H9 (cell line): Measurements from ENCODE around the gene ATAD5. TPM values are rescaled to one million over a fixed set of nuclear protein-coding genes. Genes with fewer than 3 reads are reported as not detected.

Experiments used
- DNase-seq: peaks from one replicate; pipeline ENCODE4 v3.0.0-alpha.2; 2017
- H2AFZ ChIP-seq: one replicate; pipeline ENCODE4 v1.6.1; 2013; ENCODE audit warnings: mild to moderate bottlenecking, low read length, control low read depth, moderate library complexity
- H2AK5ac ChIP-seq: 2 replicates; pipeline ENCODE4 v1.6.1; 2013; ENCODE audit warnings: low read length, control low read depth, mixed read lengths; ENCODE audit not compliant: insufficient read length
- H2BK120ac ChIP-seq: one replicate; pipeline ENCODE4 v1.6.1; 2013; ENCODE audit warnings: low read depth, mild to moderate bottlenecking, low read length, control low read depth, inconsistent platforms; ENCODE audit not compliant: poor library complexity, severe bottlenecking
- H2BK12ac ChIP-seq: 2 replicates; pipeline ENCODE4 v1.6.1; 2013; ENCODE audit warnings: low read length, control low read depth, mixed read lengths, low read depth; ENCODE audit not compliant: insufficient read length
- H2BK15ac ChIP-seq: 2 replicates; pipeline ENCODE4 v1.6.1; 2013; ENCODE audit warnings: low read depth, low read length, control low read depth
- H2BK20ac ChIP-seq: one replicate; pipeline ENCODE4 v1.6.1; 2013; ENCODE audit warnings: low read depth, mild to moderate bottlenecking, low read length, control low read depth, inconsistent platforms; ENCODE audit not compliant: poor library complexity, severe bottlenecking
- H2BK5ac ChIP-seq: 2 replicates; pipeline ENCODE4 v1.6.1; 2013; ENCODE audit warnings: low read length, control low read depth, mixed read lengths; ENCODE audit not compliant: insufficient read length
- H3K14ac ChIP-seq: 2 replicates; pipeline ENCODE4 v1.6.1; 2013; ENCODE audit warnings: low read length, control low read depth; ENCODE audit not compliant: insufficient read depth
- H3K18ac ChIP-seq: 2 replicates; pipeline ENCODE4 v1.6.1; 2013; ENCODE audit warnings: low read depth, mild to moderate bottlenecking, mixed read lengths, low read length, control low read depth; ENCODE audit not compliant: insufficient read length
- H3K23ac ChIP-seq: 2 replicates; pipeline ENCODE4 v1.6.1; 2013; ENCODE audit warnings: low read length, control low read depth, mixed read lengths, low read depth; ENCODE audit not compliant: insufficient read length
- H3K23me2 ChIP-seq: 2 replicates; pipeline ENCODE4 v1.6.1; 2013; ENCODE audit warnings: low read depth, mild to moderate bottlenecking, mixed read lengths, low read length, control low read depth; ENCODE audit not compliant: insufficient read length, poor library complexity, severe bottlenecking
- H3K27ac ChIP-seq: 2 replicates; pipeline ENCODE4 v1.5.1; 2013; ENCODE audit warnings: low read length, control low read depth, mixed read lengths, low read depth; ENCODE audit not compliant: insufficient read length
- H3K27me3 ChIP-seq: 2 replicates; pipeline ENCODE4 v1.6.1; 2013; ENCODE audit warnings: low read length, control low read depth, inconsistent platforms; ENCODE audit not compliant: insufficient read depth
- H3K4ac ChIP-seq: 2 replicates; pipeline ENCODE4 v1.6.1; 2013; ENCODE audit warnings: low read depth, mild to moderate bottlenecking, control low read depth, inconsistent platforms, low read length, moderate library complexity
- H3K4me1 ChIP-seq: 2 replicates; pipeline ENCODE4 v1.6.1; 2013; ENCODE audit warnings: low read length, control low read depth, inconsistent platforms; ENCODE audit not compliant: insufficient read depth
- H3K4me2 ChIP-seq: 2 replicates; pipeline ENCODE4 v1.6.1; 2013; ENCODE audit warnings: low read length, control low read depth, mixed read lengths; ENCODE audit not compliant: insufficient read length, insufficient read depth
- H3K56ac ChIP-seq: 2 replicates; pipeline ENCODE4 v1.6.1; 2013; ENCODE audit warnings: low read depth, mild to moderate bottlenecking, mixed read lengths, low read length, control low read depth; ENCODE audit not compliant: insufficient read length
- H3K79me1 ChIP-seq: 2 replicates; pipeline ENCODE4 v1.6.1; 2013; ENCODE audit warnings: low read depth, mild to moderate bottlenecking, moderate library complexity, low read length, control low read depth, inconsistent platforms; ENCODE audit not compliant: insufficient read depth, poor library complexity, severe bottlenecking
- H3K79me2 ChIP-seq: 2 replicates; pipeline ENCODE4 v1.6.1; 2013; ENCODE audit warnings: low read length, control low read depth, inconsistent platforms; ENCODE audit not compliant: insufficient read depth
- H3K9ac ChIP-seq: 2 replicates; pipeline ENCODE4 v1.6.1; 2013; ENCODE audit warnings: low read length, control low read depth, mixed read lengths; ENCODE audit not compliant: insufficient read length; ENCODE audit errors: extremely low read depth
- H3K9me3 ChIP-seq: one replicate; pipeline ENCODE4 v1.6.1; 2013; ENCODE audit warnings: low read depth, low read length, inconsistent platforms; ENCODE audit not compliant: control insufficient read depth
- H3T11ph ChIP-seq: one replicate; pipeline ENCODE4 v1.6.1; 2013; ENCODE audit warnings: mild to moderate bottlenecking, low read length, control low read depth, inconsistent platforms
- H4K20me1 ChIP-seq: one replicate; pipeline ENCODE4 v1.6.1; 2013; ENCODE audit not compliant: control insufficient read depth, insufficient read length, insufficient read depth
- H4K5ac ChIP-seq: 2 replicates; pipeline ENCODE4 v1.6.1; 2013; ENCODE audit warnings: low read depth, mild to moderate bottlenecking, mixed read lengths, low read length, control low read depth; ENCODE audit not compliant: insufficient read length
- H4K8ac ChIP-seq: replicated peaks from 2 replicates; pipeline ENCODE4 v1.6.1; 2013; ENCODE audit warnings: low read length, control low read depth, mixed read lengths, low read depth; ENCODE audit not compliant: insufficient read length
- H4K91ac ChIP-seq: 2 replicates; pipeline ENCODE4 v1.6.1; 2013; ENCODE audit warnings: low read depth, mild to moderate bottlenecking, moderate library complexity, mixed read lengths, low read length, control low read depth; ENCODE audit not compliant: insufficient read length
- H3K27ac Mint-ChIP-seq, 3 experiments: 2 replicates in 2 of 3; 3 replicates in 1 of 3; pipeline ENCODE4 v1.8.0; 2020 to 2021; ENCODE audit warnings: mixed read lengths in 3 of 3, mild to moderate bottlenecking in 1 of 3, moderate library complexity in 1 of 3
- H3K27me3 Mint-ChIP-seq: 2 replicates; pipeline ENCODE4 v1.8.0; 2021; ENCODE audit warnings: low read depth, mild to moderate bottlenecking, moderate library complexity, mixed read lengths
- H3K36me3 Mint-ChIP-seq, 3 experiments: 2 replicates in 2 of 3; 3 replicates in 1 of 3; pipeline ENCODE4 v1.8.0; 2020 to 2021; ENCODE audit warnings: low read depth in 3 of 3, mixed read lengths in 3 of 3; ENCODE audit not compliant: insufficient read depth in 1 of 3
- H3K4me1 Mint-ChIP-seq, 2 experiments: 2 replicates each; pipeline ENCODE4 v1.8.0; 2020; ENCODE audit warnings: mixed read lengths in 2 of 2
- H3K4me3 Mint-ChIP-seq, 2 experiments: 2 replicates in 1 of 2; 3 replicates in 1 of 2; pipeline ENCODE4 v1.8.0; 2020 to 2021; ENCODE audit warnings: mild to moderate bottlenecking in 2 of 2, mixed read lengths in 2 of 2, moderate library complexity in 1 of 2
- H3K9me3 Mint-ChIP-seq, 2 experiments: 2 replicates in 1 of 2; 3 replicates in 1 of 2; pipeline ENCODE4 v1.8.0; 2020; ENCODE audit warnings: mild to moderate bottlenecking in 2 of 2, mixed read lengths in 2 of 2, moderate library complexity in 1 of 2
- CTCF ChIP-seq: fragments of 200-600 bp; sonication (generic); conservative IDR thresholded peaks from 3 replicates; pipeline ENCODE4 v1.8.0; 2021; ENCODE audit warnings: antibody characterized with exemption, mild to moderate bottlenecking
- WGBS: extraction: QIAGEN DNeasy Blood & Tissue Kit; methylation state at CpG from one replicate; pipeline ENCODE4 v1.1.7; 2013; ENCODE audit warnings: missing lambda C conversion rate, low lambda C conversion rate, mixed read lengths; ENCODE audit not compliant: insufficient read length; ENCODE audit errors: extremely low coverage; 5-methylcytosine and 5-hydroxymethylcytosine counted together
- total RNA-seq: library from RNA; stranded (reverse); gene quantifications from 2 replicates; pipeline ENCODE4 v1.2.1, GENCODE V29; 2021

ATAD5 gene
- total RNA-seq, 1 experiment from 2014 or later, result 27.0 TPM

GRCh38 chr17:30807896-30808295 lies 23.9 kb upstream of the ATAD5 start:
- no peak overlapping the region for H2BK5ac ChIP-seq
- DNase-seq, result no peak
- no peak overlapping the region for H3K23ac ChIP-seq
- H3K4me2 ChIP-seq, result no peak overlapping the region
- no peak overlapping the region for H3K4me3 Mint-ChIP-seq
- no peak overlapping the region for H3K27ac ChIP-seq
- H3K36me3 Mint-ChIP-seq, result peaks cover 12 to 33% (median 25%) of the 10 kb centered on the region in 3 experiments
- H4K5ac ChIP-seq, result no peak overlapping the region
- no peaks in the 10 kb centered on the region for H4K20me1 ChIP-seq
- peak overlapping the region in 1 of 3 experiments; percentile 76; a peak in 1 of 7 replicates for H3K27ac Mint-ChIP-seq
- H3K9ac ChIP-seq, result no peak overlapping the region
- H3K14ac ChIP-seq, result no peak overlapping the region
- H3K9me3 ChIP-seq, result no peaks in the 10 kb centered on the region
- peaks cover 3% of the 10 kb centered on the region for H3K79me1 ChIP-seq
- H3K27me3 ChIP-seq, result no peaks in the 10 kb centered on the region
- no peaks in the 10 kb centered on the region for H3K4me1 ChIP-seq
- H3K4me1 Mint-ChIP-seq, result peaks cover 16 to 22% of the 10 kb centered on the region in 2 experiments
- H3K4ac ChIP-seq, result no peak overlapping the region
- WGBS, result no CpG with 5 or more reads among the region's 1 CpG
- H2AFZ ChIP-seq, result no peak overlapping the region
- no peak overlapping the region for H3T11ph ChIP-seq
- no peak overlapping the region for H2BK15ac ChIP-seq
- no peaks in the 10 kb centered on the region for H3K27me3 Mint-ChIP-seq
- no peaks in the 10 kb centered on the region for H3K23me2 ChIP-seq
- no peak overlapping the region for H2BK20ac ChIP-seq
- no peaks in the 10 kb centered on the region for H3K9me3 Mint-ChIP-seq
- H3K79me2 ChIP-seq, result no peaks in the 10 kb centered on the region
- H3K18ac ChIP-seq, result no peak overlapping the region
- H2AK5ac ChIP-seq, result no peak overlapping the region
- no peak overlapping the region for H2BK120ac ChIP-seq
- no peak overlapping the region for H4K91ac ChIP-seq
- H3K56ac ChIP-seq, result no peak overlapping the region
- no peak overlapping the region for H4K8ac ChIP-seq
- no peak for TF ChIP-seq CTCF
- H2BK12ac ChIP-seq, result no peak overlapping the region
